Measurements from ENCODE around the gene CATSPER4. TPM values are rescaled to one million over a fixed set of nuclear protein-coding genes. Genes with fewer than 3 reads are reported as not detected.

Gene CATSPER4
- total and polyA plus RNA-seq, 2 of the 8 experiments (the other 6 are each of a cell fraction or from before 2014, with no cell fraction given), result 0.65 to 0.83 TPM

DNA sequence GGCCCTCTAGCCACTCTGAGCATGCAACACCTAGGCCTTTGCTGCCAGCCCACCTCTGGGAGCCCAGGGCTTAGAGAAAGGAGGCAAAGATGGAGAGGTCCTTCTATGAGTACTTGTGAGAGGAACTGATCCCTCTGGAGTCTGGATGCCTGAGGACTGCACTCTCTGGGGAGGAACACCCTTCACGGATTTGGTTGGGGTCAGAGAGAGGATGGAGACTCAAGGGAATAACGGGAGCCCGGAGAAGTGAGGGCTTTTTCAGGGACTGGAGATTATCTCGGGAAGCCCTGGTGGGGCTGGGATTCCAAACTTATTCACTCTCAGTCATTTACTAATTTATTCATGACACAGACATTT is 21.2 kb upstream of the CATSPER4 start:
- POLR2A ChIA-PET (ENCODE audit: partially characterized antibody), result interaction anchor here (0.5 to 2.9 kb wide), 8 partner anchors 8 to 82 kb away, joined by 3 to 6 read pairs (median 4); partner anchors contain the start of genes CATSPER4, CEP85 and CNKSR1
- H2AFZ ChIP-seq (ENCODE audit: low read length), result no peak overlapping the region
- TF ChIP-seq TBP (IDR thresholded peaks at IDR 0.05; ENCODE audit: low read depth, low read length), result no peak
- TF ChIP-seq JUN (IDR thresholded peaks at IDR 0.05; ENCODE audit: low read depth, low read length), result no peak
- TF ChIP-seq FOSL1 (IDR thresholded peaks at IDR 0.05; ENCODE audit: insufficient read depth, low read depth, low read length), result no peak
- TF ChIP-seq CTBP2 (IDR thresholded peaks at IDR 0.05; ENCODE audit: borderline replicate concordance, insufficient read depth, insufficient read length, low read length), result no peak
- TF ChIP-seq SP2 (IDR thresholded peaks at IDR 0.05; ENCODE audit: low read length), result no peak
- no peak for TF ChIP-seq POLR2AphosphoS5 (IDR thresholded peaks at IDR 0.05; ENCODE audit: low read depth, low read length)
- no peak for TF ChIP-seq TCF12 (IDR thresholded peaks at IDR 0.05; ENCODE audit: low read depth, low read length)
- no peak for TF ChIP-seq BRCA1 (IDR thresholded peaks at IDR 0.05; ENCODE audit: low read depth, low read length)
- no peak for TF ChIP-seq NRF1 (IDR thresholded peaks at IDR 0.05; ENCODE audit: low read depth, low read length)
- TF ChIP-seq HDAC6 (IDR thresholded peaks at IDR 0.05; ENCODE audit: low read depth, low read length), result no peak
- TF ChIP-seq SIN3A (conservative IDR thresholded peaks at IDR 0.05 in 1 of 2, IDR thresholded peaks at IDR 0.05 in 1 of 2; ENCODE audit: low read depth in 1 of 2, low read length in 2 of 2), result no peak
- no peak for TF ChIP-seq TEAD4 (IDR thresholded peaks at IDR 0.05; ENCODE audit: low read depth, low read length)
- no peak for TF ChIP-seq KDM4A (IDR thresholded peaks at IDR 0.05; ENCODE audit: low read depth, low read length, severe bottlenecking)
- no peak for TF ChIP-seq SRF (IDR thresholded peaks at IDR 0.05; ENCODE audit: low read depth, low read length)
- no peak for TF ChIP-seq CREB1 (IDR thresholded peaks at IDR 0.05)

More for the DNA sequence above, 21.2 kb upstream of the CATSPER4 start:
- peak overlapping the region in 2 of 4 experiments; percentile 74 to 79; a peak in 4 of 8 replicates for H3K4me3 ChIP-seq (ENCODE audit: extremely low read depth in 1 of 4, insufficient read depth in 2 of 4, low read depth in 3 of 4, low read length in 4 of 4)
- H2BK5ac ChIP-seq (ENCODE audit: low read depth, low read length), result no peak overlapping the region
- H3K23me2 ChIP-seq (ENCODE audit: low read depth, low read length), result peaks cover 12% of the 10 kb centered on the region
- peak overlapping the region; percentile 1 to 96; a peak in 3 of 4 replicates for H3K4me2 ChIP-seq (ENCODE audit: insufficient read depth in 1 of 2, low read depth in 2 of 2, low read length in 2 of 2)
- no peak overlapping the region for H3K56ac ChIP-seq (replicated peaks; ENCODE audit: insufficient read length, low read depth, low read length)
- DNase-seq (ENCODE audit: low read depth in 1 of 2, low spot score in 2 of 2), result no peak
- no peak overlapping the region for H2AK5ac ChIP-seq (ENCODE audit: low read depth, low read length)
- no peak overlapping the region for H2BK20ac ChIP-seq (ENCODE audit: low read length)
- peaks cover 5 to 20% (median 15%) of the 10 kb centered on the region in 4 experiments for H3K4me1 ChIP-seq (replicated peaks in 1 of 4; ENCODE audit: control insufficient read depth in 3 of 4, insufficient read depth in 4 of 4, low read length in 3 of 4)
- H2BK12ac ChIP-seq (ENCODE audit: low read depth, low read length), result no peak overlapping the region
- H3K4ac ChIP-seq (replicated peaks; ENCODE audit: insufficient read length, low read depth, low read length), result no peak overlapping the region
- H4K91ac ChIP-seq (replicated peaks; ENCODE audit: insufficient read length, low read length), result no peak overlapping the region
- H4K20me1 ChIP-seq (replicated peaks in 1 of 2; ENCODE audit: control insufficient read depth in 1 of 2, insufficient read depth in 2 of 2, low read length in 2 of 2), result peaks cover 0 to 4% of the 10 kb centered on the region in 2 experiments
- CTCF ChIA-PET (ENCODE audit: partially characterized antibody), result interaction anchor here (0.6 to 16.2 kb wide), 19 partner anchors 9 to 248 kb away, joined by 3 to 159 read pairs (median 5); partner anchors contain the start of genes CATSPER4, CEP85, FAM110D and PDIK1L
- H3K23ac ChIP-seq (ENCODE audit: insufficient read length), result no peak overlapping the region
- FAIRE-seq, result no peak
- no peaks in the 10 kb centered on the region for H3K9me3 ChIP-seq (ENCODE audit: insufficient read depth in 2 of 2, low read depth in 1 of 2, low read length in 1 of 2)
- peaks cover 0 to 8% of the 10 kb centered on the region in 2 experiments; a peak in 2 of 4 replicates for H3K79me2 ChIP-seq (ENCODE audit: control insufficient read depth in 1 of 2, insufficient read depth in 2 of 2, low read length in 2 of 2)
- H3K9ac ChIP-seq (replicated peaks in 1 of 4; ENCODE audit: extremely low read depth in 1 of 4, low read depth in 3 of 4, low read length in 3 of 4), result no peak overlapping the region
- no peak overlapping the region for H4K8ac ChIP-seq (ENCODE audit: extremely low read depth, insufficient read depth, low read length)
- peaks cover 4% of the 10 kb centered on the region; the same call in 1 of the 2 replicates for H3K79me1 ChIP-seq (ENCODE audit: low read depth, low read length)
- peaks cover 0 to 11% (median 8%) of the 10 kb centered on the region in 4 experiments; a peak in 6 of 7 replicates for H3K27me3 ChIP-seq (replicated peaks in 1 of 4; ENCODE audit: control insufficient read depth in 3 of 4, extremely low read depth in 1 of 4, insufficient read depth in 3 of 4, low read length in 3 of 4)
- H3K14ac ChIP-seq (ENCODE audit: insufficient read length), result no peak overlapping the region
- WGBS, 2 experiments (ENCODE audit: extremely low coverage in 1 of 2, insufficient coverage in 1 of 2, insufficient read length in 1 of 2, insufficient replicate concordance in 2 of 2, low coverage in 1 of 2, low lambda C conversion rate in 2 of 2, missing lambda C conversion rate in 1 of 2), result 83% methylated on average over 4 of the region's 4 CpGs; no CpG with 5 or more reads in 1 of the 2 experiments
- peak overlapping the region; percentile 88; the same call in 1 of the 2 replicates for H2BK15ac ChIP-seq (ENCODE audit: low read length)
- H2BK120ac ChIP-seq (replicated peaks; ENCODE audit: low read depth, low read length), result no peak overlapping the region
- H4K5ac ChIP-seq (ENCODE audit: insufficient read length, low read depth, low read length), result no peak overlapping the region
- H3K27ac ChIP-seq (ENCODE audit: low read depth, low read length), result no peak overlapping the region
- H3K36me3 ChIP-seq (ENCODE audit: control insufficient read depth in 2 of 4, insufficient read depth in 4 of 4, low read length in 3 of 4), result no peaks in the 10 kb centered on the region; a peak in 1 of 8 replicates
- no peak overlapping the region for H3K18ac ChIP-seq (ENCODE audit: extremely low read depth, low read length)

All from H1 (cell line).